ENCODE data around the gene PLA2G4A. TPM values are rescaled to one million over a fixed set of nuclear protein-coding genes. Genes with fewer than 3 reads are reported as not detected.

The PLA2G4A gene
- polyA plus RNA-seq, 1 donor from 2014 or later, result not detected

GRCh38 chr1:186872291-186872690, 43.5 kb downstream of the PLA2G4A start:
- TF ChIP-seq, protein P1, sequence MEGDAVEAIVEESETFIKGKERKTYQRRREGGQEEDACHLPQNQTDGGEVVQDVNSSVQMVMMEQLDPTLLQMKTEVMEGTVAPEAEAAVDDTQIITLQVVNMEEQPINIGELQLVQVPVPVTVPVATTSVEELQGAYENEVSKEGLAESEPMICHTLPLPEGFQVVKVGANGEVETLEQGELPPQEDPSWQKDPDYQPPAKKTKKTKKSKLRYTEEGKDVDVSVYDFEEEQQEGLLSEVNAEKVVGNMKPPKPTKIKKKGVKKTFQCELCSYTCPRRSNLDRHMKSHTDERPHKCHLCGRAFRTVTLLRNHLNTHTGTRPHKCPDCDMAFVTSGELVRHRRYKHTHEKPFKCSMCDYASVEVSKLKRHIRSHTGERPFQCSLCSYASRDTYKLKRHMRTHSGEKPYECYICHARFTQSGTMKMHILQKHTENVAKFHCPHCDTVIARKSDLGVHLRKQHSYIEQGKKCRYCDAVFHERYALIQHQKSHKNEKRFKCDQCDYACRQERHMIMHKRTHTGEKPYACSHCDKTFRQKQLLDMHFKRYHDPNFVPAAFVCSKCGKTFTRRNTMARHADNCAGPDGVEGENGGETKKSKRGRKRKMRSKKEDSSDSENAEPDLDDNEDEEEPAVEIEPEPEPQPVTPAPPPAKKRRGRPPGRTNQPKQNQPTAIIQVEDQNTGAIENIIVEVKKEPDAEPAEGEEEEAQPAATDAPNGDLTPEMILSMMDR (IDR thresholded peaks at IDR 0.05; ENCODE audit: poor library complexity, severe bottlenecking), result no peak
- TF ChIP-seq, protein P2, sequence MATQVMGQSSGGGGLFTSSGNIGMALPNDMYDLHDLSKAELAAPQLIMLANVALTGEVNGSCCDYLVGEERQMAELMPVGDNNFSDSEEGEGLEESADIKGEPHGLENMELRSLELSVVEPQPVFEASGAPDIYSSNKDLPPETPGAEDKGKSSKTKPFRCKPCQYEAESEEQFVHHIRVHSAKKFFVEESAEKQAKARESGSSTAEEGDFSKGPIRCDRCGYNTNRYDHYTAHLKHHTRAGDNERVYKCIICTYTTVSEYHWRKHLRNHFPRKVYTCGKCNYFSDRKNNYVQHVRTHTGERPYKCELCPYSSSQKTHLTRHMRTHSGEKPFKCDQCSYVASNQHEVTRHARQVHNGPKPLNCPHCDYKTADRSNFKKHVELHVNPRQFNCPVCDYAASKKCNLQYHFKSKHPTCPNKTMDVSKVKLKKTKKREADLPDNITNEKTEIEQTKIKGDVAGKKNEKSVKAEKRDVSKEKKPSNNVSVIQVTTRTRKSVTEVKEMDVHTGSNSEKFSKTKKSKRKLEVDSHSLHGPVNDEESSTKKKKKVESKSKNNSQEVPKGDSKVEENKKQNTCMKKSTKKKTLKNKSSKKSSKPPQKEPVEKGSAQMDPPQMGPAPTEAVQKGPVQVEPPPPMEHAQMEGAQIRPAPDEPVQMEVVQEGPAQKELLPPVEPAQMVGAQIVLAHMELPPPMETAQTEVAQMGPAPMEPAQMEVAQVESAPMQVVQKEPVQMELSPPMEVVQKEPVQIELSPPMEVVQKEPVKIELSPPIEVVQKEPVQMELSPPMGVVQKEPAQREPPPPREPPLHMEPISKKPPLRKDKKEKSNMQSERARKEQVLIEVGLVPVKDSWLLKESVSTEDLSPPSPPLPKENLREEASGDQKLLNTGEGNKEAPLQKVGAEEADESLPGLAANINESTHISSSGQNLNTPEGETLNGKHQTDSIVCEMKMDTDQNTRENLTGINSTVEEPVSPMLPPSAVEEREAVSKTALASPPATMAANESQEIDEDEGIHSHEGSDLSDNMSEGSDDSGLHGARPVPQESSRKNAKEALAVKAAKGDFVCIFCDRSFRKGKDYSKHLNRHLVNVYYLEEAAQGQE (IDR thresholded peaks at IDR 0.05; ENCODE audit: borderline replicate concordance), result no peak
- TF ChIP-seq POLR2AphosphoS5 (IDR thresholded peaks at IDR 0.05) (no peak), SMC3 (conservative IDR thresholded peaks at IDR 0.05; ENCODE audit: poor library complexity) (no peak), EZH2 (IDR thresholded peaks at IDR 0.05; ENCODE audit: borderline replicate concordance, insufficient read depth, low read length, poor library complexity, severe bottlenecking) (no peak), MXI1 (conservative IDR thresholded peaks at IDR 0.05; ENCODE audit: poor library complexity, severe bottlenecking) (no peak), RAD21 (conservative IDR thresholded peaks at IDR 0.05) (no peak), EP300 (conservative IDR thresholded peaks at IDR 0.05; ENCODE audit: poor library complexity, severe bottlenecking) (no peak)
- no peaks in the 10 kb centered on the region for H3K9me3 ChIP-seq (ENCODE audit: low read length)
- H3K36me3 ChIP-seq (ENCODE audit: insufficient read depth, low read length), result no peaks in the 10 kb centered on the region
- no peaks in the 10 kb centered on the region for H3K27me3 ChIP-seq (ENCODE audit: insufficient read depth, low read depth, low read length)
- H4K20me1 ChIP-seq (ENCODE audit: insufficient read depth), result no peaks in the 10 kb centered on the region
- no peak overlapping the region for H3K4me2 ChIP-seq (ENCODE audit: low read length)
- H2AFZ ChIP-seq (ENCODE audit: low read depth, low read length), result no peak overlapping the region
- H3F3A ChIP-seq (ENCODE audit: insufficient read depth, low read length, poor library complexity, severe bottlenecking), result no peaks in the 10 kb centered on the region
- no peak overlapping the region for H3K9ac ChIP-seq (ENCODE audit: low read length)
- no peak overlapping the region for H3K27ac ChIP-seq (ENCODE audit: low read length)
- no peak overlapping the region for H3K4me3 ChIP-seq (ENCODE audit: low read length)
- H3K9me2 ChIP-seq (ENCODE audit: insufficient read depth, low read length), result no peaks in the 10 kb centered on the region
- no peaks in the 10 kb centered on the region for H3K79me2 ChIP-seq (replicated peaks; ENCODE audit: insufficient read depth, low read length)

GRCh38 chr1:186873687-186874086, 44.9 kb downstream of the PLA2G4A start:
- Histone ChIP-seq H4K20me1 (ENCODE audit: insufficient read depth) (no peaks in the 10 kb centered on the region), H3F3A (ENCODE audit: insufficient read depth, low read length, poor library complexity, severe bottlenecking) (no peaks in the 10 kb centered on the region), H3K9me3 (ENCODE audit: low read length) (no peaks in the 10 kb centered on the region), H3K4me2 (ENCODE audit: low read length) (peak overlapping the region; percentile 26), H3K9ac (ENCODE audit: low read length) (no peak overlapping the region), H3K4me3 (ENCODE audit: low read length) (peak overlapping the region; percentile 34), H2AFZ (ENCODE audit: low read depth, low read length) (no peak overlapping the region), H3K79me2 (replicated peaks; ENCODE audit: insufficient read depth, low read length) (no peaks in the 10 kb centered on the region), H3K9me2 (ENCODE audit: insufficient read depth, low read length) (no peaks in the 10 kb centered on the region), H3K27ac (ENCODE audit: low read length) (peak overlapping the region; percentile 49), H3K36me3 (ENCODE audit: insufficient read depth, low read length) (no peaks in the 10 kb centered on the region), H3K27me3 (ENCODE audit: insufficient read depth, low read depth, low read length) (no peaks in the 10 kb centered on the region)
- TF ChIP-seq EP300 (conservative IDR thresholded peaks at IDR 0.05; ENCODE audit: poor library complexity, severe bottlenecking), result peak; percentile 98
- TF ChIP-seq EZH2 (IDR thresholded peaks at IDR 0.05; ENCODE audit: borderline replicate concordance, insufficient read depth, low read length, poor library complexity, severe bottlenecking), result no peak
- TF ChIP-seq POLR2AphosphoS5 (IDR thresholded peaks at IDR 0.05), result peak; percentile 84

All from neural cell (in vitro differentiated cells).